GM15510 (cell line): ENCODE results near the gene RHEB.

ENCODE experiments used
- POLR2A ChIP-seq: IDR thresholded peaks from 3 replicates; pipeline ENCODE4 v1.6.1; 2011; ENCODE audit warnings: borderline replicate concordance; ENCODE audit not compliant: insufficient read length; ENCODE audit errors: extremely low read depth

The RHEB gene

GRCh38 chr7:151511270-151511669 is 8.4 kb downstream of the RHEB start:
- no peak for TF ChIP-seq POLR2A

DNA sequence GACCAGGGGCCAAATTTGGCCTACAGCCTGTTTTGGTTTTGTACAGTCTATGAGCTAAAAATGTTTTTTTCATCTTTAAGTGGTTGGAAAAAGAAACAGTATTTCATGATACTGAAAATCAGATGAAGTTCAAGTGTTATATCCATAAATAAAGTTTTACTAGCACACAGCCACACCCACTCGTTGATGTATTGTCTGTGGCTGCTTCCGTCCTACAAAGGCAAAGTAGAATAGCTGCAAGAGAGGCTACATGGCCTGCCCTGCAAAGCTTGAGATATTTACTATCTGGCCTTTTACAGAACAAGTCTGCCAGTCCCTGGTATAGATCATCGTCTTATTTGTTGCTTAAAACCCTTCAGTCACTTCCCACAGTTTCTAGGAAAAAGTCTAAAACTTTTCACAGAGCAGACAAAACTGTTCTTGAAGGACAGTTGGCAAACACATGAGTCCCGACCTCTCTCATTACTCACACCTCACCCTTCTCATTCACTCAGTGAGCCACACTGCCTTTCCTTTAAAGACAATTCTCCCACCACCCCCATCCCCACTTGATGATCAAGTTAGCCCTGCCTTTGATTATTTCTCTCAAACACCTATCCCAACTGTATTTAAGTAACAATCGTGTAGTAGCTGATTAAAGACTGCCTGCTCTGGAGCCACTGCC is 9.9 kb downstream of the RHEB start:
- TF ChIP-seq POLR2A: no peak

DNA sequence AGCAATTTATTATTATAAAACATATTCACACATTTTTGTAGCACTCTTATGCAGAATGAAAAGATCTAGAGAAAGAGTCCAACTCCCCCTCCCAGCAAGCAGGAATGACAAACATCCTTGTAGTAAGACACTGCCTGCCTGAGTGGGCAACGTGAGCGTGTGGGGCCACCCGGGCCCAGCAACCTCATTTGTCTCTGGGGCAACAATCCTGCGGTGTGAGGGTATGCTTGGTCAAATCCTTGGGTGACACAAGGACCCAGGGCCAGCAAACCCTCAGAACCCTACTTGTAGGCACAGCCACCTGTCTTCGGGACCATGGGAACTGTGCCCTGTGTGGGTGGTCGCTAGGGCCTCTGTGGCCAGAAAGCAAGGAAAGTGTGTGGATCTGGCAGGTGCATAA is 10.7 kb downstream of the RHEB start:
- TF ChIP-seq POLR2A: no peak

- TF ChIP-seq POLR2A: no peak
Observed at GRCh38 chr7:151507806-151508205, 11.9 kb downstream of the RHEB start.

DNA sequence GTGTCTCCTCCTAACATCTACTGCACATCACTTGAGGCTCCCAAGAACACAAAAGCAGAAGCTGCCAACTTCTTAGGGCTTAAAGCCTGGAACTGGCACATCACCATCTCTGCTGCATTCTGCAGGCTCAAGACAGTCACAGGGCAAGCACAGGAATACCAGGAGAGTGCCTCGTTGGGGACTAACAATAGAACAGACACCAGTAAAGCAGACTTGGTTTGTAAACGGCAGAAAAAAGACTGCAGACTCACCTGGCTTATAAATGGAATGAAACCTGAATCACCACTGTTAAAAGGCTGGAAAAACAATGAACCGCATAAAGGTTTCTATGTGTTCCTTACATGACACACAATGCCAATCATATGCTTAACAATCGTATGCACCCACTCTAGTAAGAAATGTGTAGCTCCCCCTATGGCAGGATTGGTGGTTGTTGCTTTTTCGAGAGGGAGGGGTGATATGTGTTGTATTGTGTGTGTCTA is 12.8 kb downstream of the RHEB start:
- no peak for TF ChIP-seq POLR2A

DNA sequence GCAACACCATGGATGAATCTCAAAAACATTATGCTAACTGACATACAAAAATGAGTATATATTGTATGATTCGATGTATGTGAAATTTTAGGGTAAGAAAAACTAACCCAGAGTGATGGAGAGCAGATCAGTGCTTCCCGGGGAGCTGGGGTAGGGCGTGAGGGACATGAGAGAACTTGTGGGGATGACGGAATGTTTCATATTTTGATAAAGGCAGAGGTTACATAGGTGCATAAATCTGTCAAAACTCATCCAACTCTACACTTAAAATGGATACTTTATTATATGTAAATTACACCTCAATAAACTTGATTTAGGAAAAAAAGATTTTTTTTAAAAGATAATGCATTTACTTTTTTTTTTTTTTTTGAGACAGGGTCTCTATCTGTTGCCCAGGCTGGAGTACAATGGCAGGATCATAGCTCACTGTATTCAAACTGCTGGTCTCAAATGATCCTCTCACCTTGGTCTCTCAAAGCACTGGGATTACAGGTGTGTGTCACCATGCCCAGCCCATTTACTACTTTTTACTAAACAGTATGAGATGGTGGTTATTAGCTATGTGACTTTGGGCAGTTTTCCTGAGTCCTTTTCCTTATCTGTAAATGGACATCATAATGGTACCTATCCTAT is 13.7 kb downstream of the RHEB start:
- no peak for TF ChIP-seq POLR2A

DNA sequence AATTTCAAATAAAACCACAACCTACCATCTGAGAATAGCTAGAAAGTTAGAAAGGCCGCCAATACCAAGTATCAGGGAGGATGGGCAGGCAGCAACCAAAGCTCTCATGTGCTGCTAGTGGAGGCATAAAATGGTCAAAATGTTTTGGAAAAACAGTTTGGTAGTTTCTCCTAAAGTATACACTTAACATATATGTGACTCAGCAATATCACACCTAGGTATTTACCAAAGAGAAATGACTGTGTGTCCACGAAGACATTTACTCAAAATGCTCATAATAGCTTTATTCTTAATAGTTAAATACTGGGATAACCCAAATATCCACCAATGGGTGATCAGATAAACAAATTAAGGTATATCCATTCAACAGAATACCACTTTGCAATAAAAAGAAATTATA is 14.3 kb downstream of the RHEB start:
- no peak for TF ChIP-seq POLR2A

DNA sequence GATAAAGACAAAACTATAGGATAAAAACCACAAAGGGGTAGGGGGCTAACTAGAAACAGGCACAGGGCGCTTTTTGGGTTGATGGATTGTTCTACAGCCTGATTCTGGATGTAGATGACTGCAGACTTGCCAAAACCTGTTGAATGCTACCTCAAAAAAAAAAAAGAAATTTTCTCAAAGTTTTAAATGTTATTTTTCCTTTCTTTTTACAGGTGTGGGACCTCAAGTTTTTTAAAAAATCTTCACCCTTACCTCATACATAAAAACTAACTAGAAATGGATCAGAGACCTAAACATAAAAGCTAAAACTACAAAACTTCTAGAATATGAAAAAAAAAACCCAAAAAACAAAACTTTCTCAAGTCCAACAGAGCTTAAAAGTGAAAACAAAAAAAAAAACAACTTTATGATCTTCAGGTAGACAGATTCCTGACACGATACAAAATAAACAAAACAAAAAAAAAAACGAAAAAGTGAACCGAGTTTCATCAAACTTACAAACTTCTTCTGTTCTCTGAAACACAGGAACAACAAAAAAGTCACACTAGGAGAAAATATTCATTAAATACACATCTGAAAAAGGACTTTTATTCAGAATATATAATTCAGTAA is 14.9 kb downstream of the RHEB start:
- no peak for TF ChIP-seq POLR2A

DNA sequence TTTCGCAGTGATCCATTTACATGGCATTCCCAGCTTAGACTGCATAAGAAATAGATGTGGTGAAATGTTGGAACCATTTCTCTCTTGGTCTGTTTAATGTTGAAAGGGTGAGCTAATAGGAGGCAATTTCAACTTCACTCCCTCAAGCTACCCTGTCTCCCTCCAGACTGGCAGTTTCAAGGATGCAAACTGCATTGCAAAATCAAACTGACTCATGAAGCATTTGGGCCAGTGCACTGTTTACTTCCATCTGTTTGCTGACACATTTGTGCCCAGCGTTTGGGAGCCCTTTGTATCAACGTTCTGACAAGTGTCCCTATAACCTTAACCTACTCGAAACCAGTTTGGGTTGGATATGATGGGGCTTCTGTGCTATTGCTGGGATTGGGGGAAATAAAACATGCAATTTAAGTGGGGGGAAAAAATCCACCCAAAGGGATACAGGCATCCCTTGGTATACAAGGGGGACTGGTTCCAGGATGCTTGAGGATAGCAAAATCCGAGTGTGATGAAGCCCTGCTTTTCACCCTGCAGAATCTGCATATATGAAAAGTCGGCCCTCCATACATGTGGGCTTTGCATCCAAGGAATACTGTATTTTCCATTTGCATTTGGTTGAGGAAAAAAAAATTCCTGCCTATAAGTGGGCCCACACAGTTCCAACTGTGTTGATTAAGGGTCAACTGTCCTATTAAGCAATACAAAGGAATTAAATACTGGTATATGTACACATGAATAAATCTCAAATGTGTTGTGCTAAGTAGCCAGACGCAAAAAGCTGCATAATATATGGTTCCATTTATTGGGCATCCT is 15.6 kb downstream of the RHEB start:
- no peak for TF ChIP-seq POLR2A

DNA sequence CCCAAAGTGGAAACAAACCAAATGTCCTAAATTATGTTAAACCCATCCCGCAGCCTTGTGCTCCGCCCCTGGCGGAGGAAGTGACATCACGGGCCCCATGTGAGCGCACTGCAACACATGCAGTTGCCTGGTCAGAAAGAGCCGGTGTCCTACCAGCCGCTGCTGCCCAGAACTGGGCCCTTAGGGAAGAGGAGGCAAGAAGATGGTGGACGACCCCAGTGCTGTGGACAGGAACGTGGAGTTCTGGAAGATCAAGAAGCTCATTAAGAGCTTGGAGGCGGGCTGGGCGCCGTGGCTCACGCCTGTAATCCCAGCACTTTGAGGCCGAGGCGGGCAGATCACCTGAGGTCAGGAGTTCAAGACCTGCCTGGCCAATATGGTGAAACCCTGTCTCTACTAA is 18.0 kb downstream of the RHEB start:
- no peak for TF ChIP-seq POLR2A

GRCh38 chr7:151498495-151498894 is 21.2 kb downstream of the RHEB start:
- TF ChIP-seq POLR2A: no peak

DNA sequence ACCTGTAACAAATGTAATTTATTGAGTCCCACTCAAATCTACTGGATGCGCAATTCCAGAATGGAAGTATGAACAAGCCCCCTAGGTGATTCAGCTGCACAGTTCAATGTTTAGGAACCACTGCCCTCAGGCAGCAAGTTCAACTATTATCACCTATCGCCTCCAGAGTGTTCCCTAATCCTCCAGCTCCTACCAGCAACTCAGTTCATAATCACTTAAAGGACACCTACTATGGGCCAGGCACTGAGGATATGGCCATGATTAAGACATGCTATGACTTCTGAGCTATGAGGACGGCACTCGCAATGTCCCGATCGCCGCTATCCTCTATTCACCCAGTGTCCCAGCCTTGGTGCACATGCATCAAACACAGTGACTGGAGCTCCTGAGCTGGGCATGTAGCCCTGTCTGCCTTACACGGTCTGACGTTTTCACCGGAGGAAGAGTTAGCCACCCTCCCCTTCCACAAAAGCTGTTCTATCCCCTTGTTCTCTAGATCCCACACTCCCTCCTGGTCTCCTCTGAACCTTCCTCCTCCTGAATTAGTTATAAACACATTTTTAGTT is 22.3 kb downstream of the RHEB start:
- no peak for TF ChIP-seq POLR2A

- no peak for TF ChIP-seq POLR2A
Observed at GRCh38 chr7:151495360-151495759, 24.3 kb downstream of the RHEB start.

DNA sequence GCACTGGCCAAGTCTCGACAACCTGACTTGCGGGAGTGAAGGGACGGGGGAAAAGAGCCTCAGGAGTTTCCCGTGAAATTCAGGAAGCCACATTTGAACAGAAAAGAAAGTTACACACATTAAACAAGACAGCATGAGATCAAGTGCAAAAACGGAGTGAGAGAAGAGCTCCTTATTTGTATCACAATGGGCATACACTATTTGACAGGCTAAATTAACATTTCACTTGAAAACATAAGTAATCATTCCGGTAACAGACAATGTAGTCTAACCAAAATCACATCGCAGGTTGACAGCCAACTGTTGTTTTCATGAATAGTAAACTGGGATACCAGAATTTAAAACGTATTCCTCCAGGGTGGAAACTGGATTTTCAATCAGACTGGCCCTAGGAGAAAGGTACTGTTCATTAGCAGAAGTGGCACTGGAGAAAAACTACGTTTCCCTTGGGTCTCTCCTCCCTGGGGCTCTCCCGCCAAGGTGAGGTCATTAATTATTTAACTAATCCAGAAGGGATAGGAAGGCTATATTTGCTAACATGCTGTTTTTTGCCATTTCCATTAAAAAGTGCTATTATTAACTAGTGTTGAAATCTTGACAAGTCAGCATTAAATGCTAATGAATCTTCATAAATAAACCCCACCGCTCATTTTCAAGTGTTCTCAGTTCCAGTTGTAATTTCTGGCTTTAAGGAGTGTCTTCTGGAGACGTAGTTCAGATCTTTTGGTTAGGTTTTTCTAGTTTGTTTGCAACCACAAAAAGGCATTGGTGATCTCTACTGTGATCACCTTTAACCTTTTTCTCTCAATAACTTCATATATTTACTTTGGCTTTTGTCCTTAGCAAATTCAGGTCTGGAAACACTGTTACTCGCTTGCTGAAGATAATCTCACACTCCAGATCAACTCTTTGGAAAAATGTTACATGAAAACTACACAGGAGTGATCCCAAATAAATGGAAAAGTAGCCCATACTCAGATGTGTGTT is 25.1 kb downstream of the RHEB start:
- TF ChIP-seq POLR2A: no peak
